K562 (cell line): ENCODE measurements around the gene FBXO11. TPM values are rescaled to one million over a fixed set of nuclear protein-coding genes. Genes with fewer than 3 reads are reported as not detected.

ENCODE experiments used
- ADNP ChIP-seq: fragments of 200-800 bp; sonication (Bioruptor generic); IDR thresholded peaks from 2 replicates; pipeline ENCODE4 v1.6.1; 2016; ENCODE audit warnings: missing genetic modification characterization, missing compliant biosample characterization
- CSDE1 ChIP-seq, 2 experiments: fragments of 450-650 bp; IDR thresholded peaks; 2 replicates each; pipeline ENCODE4 v1.6.1; 2016; ENCODE audit warnings: mild to moderate bottlenecking in 1 of 2
- ELF1 ChIP-seq: fragments of 200-800 bp; sonication (Bioruptor generic); IDR thresholded peaks from 2 replicates; pipeline ENCODE4 v1.6.1; 2016; ENCODE audit warnings: missing genetic modification characterization, missing compliant biosample characterization
- FOXK2 ChIP-seq, 2 experiments: fragments of 450-650 bp; IDR thresholded peaks in 1 of 2; conservative IDR thresholded peaks in 1 of 2; 2 replicates each; pipeline ENCODE4 v1.6.1; 2016; ENCODE audit warnings: low read depth in 2 of 2, mild to moderate bottlenecking in 1 of 2
- FOXP1 ChIP-seq: sonication (generic); formaldehyde crosslinking; IDR thresholded peaks from 2 replicates; pipeline ENCODE4 v1.8.0; 2022; ENCODE audit warnings: mild to moderate bottlenecking, missing genetic modification reagents
- JUND ChIP-seq, 2 experiments: IDR thresholded peaks; 2 replicates in 1 of 2; 3 replicates in 1 of 2; pipeline ENCODE4 v1.6.1; 2011; ENCODE audit warnings: borderline replicate concordance in 2 of 2, low read depth in 2 of 2, low read length in 2 of 2, improper control_type of control experiment in 1 of 2, missing biosample characterization in 1 of 2, missing genetic modification characterization in 1 of 2, missing genetic modification reagents in 1 of 2
- KAT8 ChIP-seq: fragments of 450-650 bp; IDR thresholded peaks from 2 replicates; pipeline ENCODE4 v1.6.1; 2016; ENCODE audit warnings: low read depth, mild to moderate bottlenecking
- L3MBTL2 ChIP-seq: fragments of 450-650 bp; IDR thresholded peaks from 2 replicates; pipeline ENCODE4 v1.6.1; 2016; ENCODE audit warnings: mild to moderate bottlenecking, moderate library complexity
- MECOM ChIP-seq: fragments of 250-450 bp; sonication (Bioruptor Pico); IDR thresholded peaks from 2 replicates; pipeline ENCODE4 v1.8.0; 2022; ENCODE audit warnings: inconsistent platforms
- PHB ChIP-seq: fragments of 250-450 bp; sonication (Bioruptor Pico); IDR thresholded peaks from 2 replicates; pipeline ENCODE4 v1.5.0; 2021
- WHSC1 ChIP-seq: IDR thresholded peaks from one replicate; pipeline ENCODE4 v1.6.1; 2012; ENCODE audit warnings: low read length, control low read depth, inconsistent platforms
- ZFP1 ChIP-seq: fragments of 450-650 bp; formaldehyde crosslinking; IDR thresholded peaks from 2 replicates; pipeline ENCODE4 v1.4.0; 2020; ENCODE audit warnings: mild to moderate bottlenecking, mixed read lengths
- ZNF12 ChIP-seq: sonication (generic); formaldehyde crosslinking; IDR thresholded peaks from 2 replicates; pipeline ENCODE4 v1.4.0; 2020; ENCODE audit warnings: mild to moderate bottlenecking, missing genetic modification reagents
- ZNF263 ChIP-seq: sonication (generic); formaldehyde crosslinking; IDR thresholded peaks from 2 replicates; pipeline ENCODE4 v1.8.0; 2022; ENCODE audit warnings: mild to moderate bottlenecking, missing genetic modification reagents, borderline replicate concordance
- ZNF695 ChIP-seq: fragments of 450-650 bp; formaldehyde crosslinking; IDR thresholded peaks from 2 replicates; pipeline ENCODE4 v1.4.0; 2020; ENCODE audit warnings: mild to moderate bottlenecking, moderate library complexity
- polyA plus RNA-seq, 8 experiments: library from polyadenylated mRNA; depleted of rRNA in 4 of 8; stranded (reverse) in 5 of 8; unstranded in 3 of 8; fragments of >200 nt; fragmentation: Nextera tagmentation in 2 of 8; fragmentation: Illumina TruSeq in 1 of 8; extraction: Ambion mirVana in 2 of 8; extraction: Trizol in 1 of 8; gene quantifications; 2 replicates each; pipeline versions ENCODE4 v1.2.1 to v1.2.3, GENCODE V29; 2011 to 2014; ENCODE audit warnings: inconsistent platforms in 1 of 8, missing spikeins in 1 of 8
- total RNA-seq, 7 experiments: library from RNA; depleted of rRNA in 6 of 7; stranded (reverse); fragments of >200 nt in 6 of 7; fragmentation: Illumina TruSeq in 2 of 7; extraction: Trizol in 2 of 7; gene quantifications; 2 replicates each; pipeline versions ENCODE4 v1.2.1 to v1.2.3, GENCODE V29; 2011 to 2021; ENCODE audit warnings: low replicate concordance in 1 of 7
- TF ChIP-seq, protein P1 (sequence below), 3 experiments: fragments of 200-800 bp in 1 of 3; sonication (Bioruptor generic) in 1 of 3; sonication (generic) in 1 of 3; formaldehyde crosslinking in 1 of 3; IDR thresholded peaks; 2 replicates each; pipeline versions ENCODE4 v1.6.1 to v1.8.0; 2016 to 2022; ENCODE audit warnings: mild to moderate bottlenecking in 2 of 3, missing compliant biosample characterization in 2 of 3, missing genetic modification characterization in 2 of 3, missing genetic modification reagents in 1 of 3
- TF ChIP-seq, protein P2 (sequence below): fragments of 450-650 bp; IDR thresholded peaks from 2 replicates; pipeline ENCODE4 v1.7.0; 2016; ENCODE audit warnings: borderline replicate concordance
- TF ChIP-seq, protein P3 (sequence below): sonication (generic); formaldehyde crosslinking; IDR thresholded peaks from 2 replicates; pipeline ENCODE4 v1.8.0; 2023; ENCODE audit warnings: mild to moderate bottlenecking, missing genetic modification reagents
- TF ChIP-seq, protein P4 (sequence below), 2 experiments: fragments of 450-650 bp in 1 of 2; IDR thresholded peaks; 2 replicates each; pipeline ENCODE4 v1.6.1; 2011 to 2017; ENCODE audit warnings: low read depth in 2 of 2, antibody characterized with exemption in 1 of 2, borderline replicate concordance in 1 of 2, low read length in 1 of 2, mild to moderate bottlenecking in 1 of 2, mixed read lengths in 1 of 2; ENCODE audit not compliant: control insufficient read depth in 1 of 2

Gene FBXO11
- total and polyA plus RNA-seq, 9 of the 15 experiments (the other 6 are each of a cell fraction or from before 2014, with no cell fraction given) = 8.8 to 44.5 (median 24.1) TPM

DNA sequence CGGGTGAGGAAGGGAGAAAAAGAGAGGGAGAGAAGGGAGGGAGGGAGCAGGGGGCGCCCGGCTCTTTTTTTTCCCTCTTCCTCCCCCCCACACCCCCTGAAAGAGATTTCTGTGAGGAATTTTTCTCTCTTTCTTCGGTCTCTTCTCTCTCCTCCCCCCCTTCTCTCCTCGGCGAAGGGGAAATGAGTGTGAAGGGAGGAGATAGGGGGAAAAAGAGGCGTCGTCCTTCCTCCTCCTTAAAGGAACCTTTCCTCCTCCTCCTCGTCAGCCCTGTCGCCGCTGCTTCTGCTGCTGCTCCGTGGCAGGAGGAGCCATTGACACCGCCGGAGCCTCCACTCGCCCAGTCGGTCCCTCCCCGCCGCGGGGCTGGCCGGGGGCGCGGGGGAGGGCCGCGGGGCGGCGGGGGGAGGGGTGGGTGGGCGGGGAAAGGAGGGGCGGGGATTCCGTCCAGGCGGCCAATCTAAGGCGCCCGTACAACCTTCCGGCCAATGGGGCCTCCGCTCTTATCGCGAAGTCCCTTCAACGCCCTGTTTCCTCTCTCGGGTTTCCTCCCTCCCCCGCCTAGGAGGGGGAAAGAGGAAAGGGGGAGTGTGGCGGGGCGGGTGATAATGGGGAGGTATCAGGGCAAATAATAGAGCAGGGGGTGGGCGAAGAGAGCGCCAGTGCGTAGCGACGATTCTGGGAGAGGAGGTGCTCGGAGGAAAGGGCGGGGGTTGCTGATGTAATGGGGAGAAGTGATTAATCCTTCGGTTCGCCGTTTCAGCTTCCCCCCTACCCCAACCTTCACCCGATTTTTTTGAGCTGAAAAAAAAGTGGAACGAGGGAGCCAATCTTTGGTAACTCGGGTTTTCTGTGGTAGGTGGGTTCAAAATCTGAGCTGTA, at the start of gene FBXO11 (continued):
- TF ChIP-seq, protein P1, sequence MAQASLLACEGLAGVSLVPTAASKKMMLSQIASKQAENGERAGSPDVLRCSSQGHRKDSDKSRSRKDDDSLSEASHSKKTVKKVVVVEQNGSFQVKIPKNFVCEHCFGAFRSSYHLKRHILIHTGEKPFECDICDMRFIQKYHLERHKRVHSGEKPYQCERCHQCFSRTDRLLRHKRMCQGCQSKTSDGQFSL (CRISPR knock-in tag; IDR thresholded peaks at IDR 0.05) = peak; percentile 84
- TF ChIP-seq, protein P1 (tag; IDR thresholded peaks at IDR 0.05) = peak in 1 of 2 experiments; percentile 83; a peak in 1 of 4 replicates
- TF ChIP-seq, protein P2, sequence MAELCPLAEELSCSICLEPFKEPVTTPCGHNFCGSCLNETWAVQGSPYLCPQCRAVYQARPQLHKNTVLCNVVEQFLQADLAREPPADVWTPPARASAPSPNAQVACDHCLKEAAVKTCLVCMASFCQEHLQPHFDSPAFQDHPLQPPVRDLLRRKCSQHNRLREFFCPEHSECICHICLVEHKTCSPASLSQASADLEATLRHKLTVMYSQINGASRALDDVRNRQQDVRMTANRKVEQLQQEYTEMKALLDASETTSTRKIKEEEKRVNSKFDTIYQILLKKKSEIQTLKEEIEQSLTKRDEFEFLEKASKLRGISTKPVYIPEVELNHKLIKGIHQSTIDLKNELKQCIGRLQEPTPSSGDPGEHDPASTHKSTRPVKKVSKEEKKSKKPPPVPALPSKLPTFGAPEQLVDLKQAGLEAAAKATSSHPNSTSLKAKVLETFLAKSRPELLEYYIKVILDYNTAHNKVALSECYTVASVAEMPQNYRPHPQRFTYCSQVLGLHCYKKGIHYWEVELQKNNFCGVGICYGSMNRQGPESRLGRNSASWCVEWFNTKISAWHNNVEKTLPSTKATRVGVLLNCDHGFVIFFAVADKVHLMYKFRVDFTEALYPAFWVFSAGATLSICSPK = no peak
- TF ChIP-seq CSDE1 (IDR thresholded peaks at IDR 0.05) (no peak; a peak in 1 of 4 replicates), JUND (IDR thresholded peaks at IDR 0.05; ENCODE audit: borderline replicate concordance, low read depth, low read length) (peak; percentile 70), JUND (tag; IDR thresholded peaks at IDR 0.05; ENCODE audit: borderline replicate concordance, low read depth, low read length) (peak; percentile 75; the same call in 2 of the 3 replicates), ELF1 (tag) (peak; percentile 21), ZNF695 (CRISPR knock-in tag) (no peak), KAT8 (no peak), ZFP1 (CRISPR knock-in tag) (no peak), FOXP1 (CRISPR knock-in tag) (no peak), ZNF263 (peak; percentile 87), MECOM (CRISPR knock-in tag) (no peak), FOXK2 (conservative IDR thresholded peaks at IDR 0.05 in 1 of 2, IDR thresholded peaks at IDR 0.05 in 1 of 2; ENCODE audit: low read depth in 2 of 2) (peak in 1 of 2 experiments; percentile 78; a peak in 3 of 4 replicates), L3MBTL2 (no peak), ZNF12 (CRISPR knock-in tag) (no peak), WHSC1 (no peak), ADNP (tag) (peak; percentile 72), PHB (CRISPR knock-in tag) (no peak)
- TF ChIP-seq, protein P3, sequence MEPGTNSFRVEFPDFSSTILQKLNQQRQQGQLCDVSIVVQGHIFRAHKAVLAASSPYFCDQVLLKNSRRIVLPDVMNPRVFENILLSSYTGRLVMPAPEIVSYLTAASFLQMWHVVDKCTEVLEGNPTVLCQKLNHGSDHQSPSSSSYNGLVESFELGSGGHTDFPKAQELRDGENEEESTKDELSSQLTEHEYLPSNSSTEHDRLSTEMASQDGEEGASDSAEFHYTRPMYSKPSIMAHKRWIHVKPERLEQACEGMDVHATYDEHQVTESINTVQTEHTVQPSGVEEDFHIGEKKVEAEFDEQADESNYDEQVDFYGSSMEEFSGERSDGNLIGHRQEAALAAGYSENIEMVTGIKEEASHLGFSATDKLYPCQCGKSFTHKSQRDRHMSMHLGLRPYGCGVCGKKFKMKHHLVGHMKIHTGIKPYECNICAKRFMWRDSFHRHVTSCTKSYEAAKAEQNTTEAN = no peak
- TF ChIP-seq, protein P4, sequence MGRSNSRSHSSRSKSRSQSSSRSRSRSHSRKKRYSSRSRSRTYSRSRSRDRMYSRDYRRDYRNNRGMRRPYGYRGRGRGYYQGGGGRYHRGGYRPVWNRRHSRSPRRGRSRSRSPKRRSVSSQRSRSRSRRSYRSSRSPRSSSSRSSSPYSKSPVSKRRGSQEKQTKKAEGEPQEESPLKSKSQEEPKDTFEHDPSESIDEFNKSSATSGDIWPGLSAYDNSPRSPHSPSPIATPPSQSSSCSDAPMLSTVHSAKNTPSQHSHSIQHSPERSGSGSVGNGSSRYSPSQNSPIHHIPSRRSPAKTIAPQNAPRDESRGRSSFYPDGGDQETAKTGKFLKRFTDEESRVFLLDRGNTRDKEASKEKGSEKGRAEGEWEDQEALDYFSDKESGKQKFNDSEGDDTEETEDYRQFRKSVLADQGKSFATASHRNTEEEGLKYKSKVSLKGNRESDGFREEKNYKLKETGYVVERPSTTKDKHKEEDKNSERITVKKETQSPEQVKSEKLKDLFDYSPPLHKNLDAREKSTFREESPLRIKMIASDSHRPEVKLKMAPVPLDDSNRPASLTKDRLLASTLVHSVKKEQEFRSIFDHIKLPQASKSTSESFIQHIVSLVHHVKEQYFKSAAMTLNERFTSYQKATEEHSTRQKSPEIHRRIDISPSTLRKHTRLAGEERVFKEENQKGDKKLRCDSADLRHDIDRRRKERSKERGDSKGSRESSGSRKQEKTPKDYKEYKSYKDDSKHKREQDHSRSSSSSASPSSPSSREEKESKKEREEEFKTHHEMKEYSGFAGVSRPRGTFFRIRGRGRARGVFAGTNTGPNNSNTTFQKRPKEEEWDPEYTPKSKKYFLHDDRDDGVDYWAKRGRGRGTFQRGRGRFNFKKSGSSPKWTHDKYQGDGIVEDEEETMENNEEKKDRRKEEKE (IDR thresholded peaks at IDR 0.05; ENCODE audit: borderline replicate concordance in 1 of 2, control insufficient read depth in 1 of 2, low read depth in 2 of 2, low read length in 1 of 2) = no peak
